AG09319 (cell line): ENCODE data around the gene KIF26B.

ENCODE experiments used
- DNase-seq: peaks from one replicate; pipeline ENCODE4 v3.0.0-alpha.2; 2010; ENCODE audit warnings: low read depth; ENCODE audit errors: extremely low read depth
- TF ChIP-seq, protein P1 (sequence below): IDR thresholded peaks from 2 replicates; pipeline ENCODE4 v1.5.1; 2011; ENCODE audit warnings: low read depth, mild to moderate bottlenecking, inconsistent platforms, low read length, moderate library complexity

The KIF26B gene

GRCh38 chr1:245160288-245160687 is 5.5 kb downstream of the KIF26B start:
- TF ChIP-seq, protein P1, sequence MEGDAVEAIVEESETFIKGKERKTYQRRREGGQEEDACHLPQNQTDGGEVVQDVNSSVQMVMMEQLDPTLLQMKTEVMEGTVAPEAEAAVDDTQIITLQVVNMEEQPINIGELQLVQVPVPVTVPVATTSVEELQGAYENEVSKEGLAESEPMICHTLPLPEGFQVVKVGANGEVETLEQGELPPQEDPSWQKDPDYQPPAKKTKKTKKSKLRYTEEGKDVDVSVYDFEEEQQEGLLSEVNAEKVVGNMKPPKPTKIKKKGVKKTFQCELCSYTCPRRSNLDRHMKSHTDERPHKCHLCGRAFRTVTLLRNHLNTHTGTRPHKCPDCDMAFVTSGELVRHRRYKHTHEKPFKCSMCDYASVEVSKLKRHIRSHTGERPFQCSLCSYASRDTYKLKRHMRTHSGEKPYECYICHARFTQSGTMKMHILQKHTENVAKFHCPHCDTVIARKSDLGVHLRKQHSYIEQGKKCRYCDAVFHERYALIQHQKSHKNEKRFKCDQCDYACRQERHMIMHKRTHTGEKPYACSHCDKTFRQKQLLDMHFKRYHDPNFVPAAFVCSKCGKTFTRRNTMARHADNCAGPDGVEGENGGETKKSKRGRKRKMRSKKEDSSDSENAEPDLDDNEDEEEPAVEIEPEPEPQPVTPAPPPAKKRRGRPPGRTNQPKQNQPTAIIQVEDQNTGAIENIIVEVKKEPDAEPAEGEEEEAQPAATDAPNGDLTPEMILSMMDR = no peak
- no peak for DNase-seq

DNA sequence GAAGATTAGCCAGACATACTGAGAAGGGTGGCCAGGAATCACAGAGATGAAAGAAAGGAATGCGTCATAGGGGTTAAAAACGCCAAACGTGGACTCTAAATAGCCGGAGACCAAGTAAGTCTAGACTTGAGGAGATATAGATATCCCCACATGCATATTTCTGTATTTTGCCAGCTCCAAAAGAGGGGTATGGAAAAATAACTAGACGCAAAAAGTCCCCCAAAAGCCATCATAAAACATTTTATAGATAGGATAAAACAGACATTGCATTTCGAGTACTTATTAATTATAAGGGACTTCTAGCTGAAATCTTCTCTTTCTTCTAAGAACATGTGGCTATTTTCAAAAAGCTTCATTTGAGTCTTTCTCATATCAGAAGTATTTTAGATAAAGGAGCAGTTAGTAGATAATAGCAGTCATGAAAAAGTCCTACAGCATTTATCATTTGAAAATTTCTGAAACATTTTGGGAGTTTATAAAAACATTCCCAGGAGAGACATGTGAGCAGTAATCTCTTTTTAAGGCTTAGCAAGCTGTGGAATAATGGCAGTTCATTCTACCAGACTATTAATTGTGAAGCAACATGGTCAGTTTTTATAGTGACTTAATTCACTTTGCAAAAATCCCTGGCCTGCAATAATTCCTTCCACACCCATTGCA is 6.1 kb downstream of the KIF26B start:
- no peak for DNase-seq
- TF ChIP-seq, protein P1 = no peak

- TF ChIP-seq, protein P1 = no peak
- DNase-seq = no peak
Observed at GRCh38 chr1:245161866-245162265, 7.1 kb downstream of the KIF26B start.

- TF ChIP-seq, protein P1 = no peak
- no peak for DNase-seq
Observed at GRCh38 chr1:245166471-245166885, 11.7 kb downstream of the KIF26B start.

DNA sequence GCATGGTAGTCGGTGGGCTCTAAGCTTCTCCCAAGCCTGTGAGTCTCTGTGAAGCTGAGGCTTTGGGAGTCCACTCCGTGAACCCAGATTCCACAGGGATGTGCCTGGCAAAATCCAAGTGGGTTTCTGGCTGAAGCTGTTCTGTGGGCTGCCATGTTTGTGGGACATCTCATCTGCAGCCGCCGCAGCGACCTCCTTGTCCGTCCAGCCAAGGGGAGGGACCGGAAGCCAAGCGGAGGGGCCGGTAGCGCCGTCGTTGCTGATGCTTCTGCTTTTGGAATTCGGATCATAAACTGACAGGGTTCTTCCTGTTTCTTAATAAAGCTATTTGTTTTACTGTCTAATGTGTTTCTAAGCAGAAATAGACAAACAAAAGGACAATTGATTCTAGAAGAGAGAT is 13.3 kb downstream of the KIF26B start:
- TF ChIP-seq, protein P1 = no peak
- no peak for DNase-seq

- DNase-seq = no peak
- TF ChIP-seq, protein P1 = no peak
Observed at GRCh38 chr1:245168906-245169305, 14.1 kb downstream of the KIF26B start.

- no peak for DNase-seq
- TF ChIP-seq, protein P1 = no peak
Observed at GRCh38 chr1:245169376-245169775, 14.6 kb downstream of the KIF26B start.
